Hepatocyte (in vitro differentiated cells): ENCODE data around the gene ERVFRD-1.

Experiments
- EZH2 ChIP-seq: fragments of 200-600 bp; sonication (generic); IDR thresholded peaks from 2 replicates; pipeline ENCODE4 v1.6.1; 2016; ENCODE audit warnings: antibody characterized with exemption, mild to moderate bottlenecking, borderline replicate concordance
- EZH2phosphoT487 ChIP-seq: fragments of 200-600 bp; sonication (generic); IDR thresholded peaks from one replicate; pipeline ENCODE4 v1.6.1; 2018; ENCODE audit warnings: antibody characterized with exemption, mild to moderate bottlenecking, low read depth, moderate library complexity; ENCODE audit not compliant: unreplicated experiment, severe bottlenecking
- TF ChIP-seq, protein P1 (sequence below): fragments of 200-600 bp; sonication (generic); IDR thresholded peaks from 2 replicates; pipeline ENCODE4 v1.5.1; 2016; ENCODE audit warnings: antibody characterized with exemption, mild to moderate bottlenecking; ENCODE audit not compliant: poor library complexity

DNA sequence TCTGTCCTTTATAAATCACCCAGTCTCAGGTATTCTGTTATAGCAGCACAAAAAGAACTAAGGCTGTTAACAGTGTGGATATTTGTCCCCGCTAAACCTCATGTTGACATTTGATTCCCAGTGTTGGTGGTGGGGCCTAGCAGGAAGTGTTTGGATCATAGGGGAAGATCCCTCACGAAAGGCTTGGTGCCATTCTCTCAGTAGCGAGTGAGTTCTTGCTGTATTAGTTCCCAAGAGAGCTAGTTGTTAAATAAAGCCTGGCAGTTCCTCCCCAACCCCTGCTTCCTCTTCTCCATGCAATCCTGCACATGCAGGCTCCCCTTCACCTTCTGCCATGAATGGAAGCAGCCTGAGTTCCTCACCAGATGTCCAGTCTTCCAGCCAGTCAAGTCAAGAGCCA is 29.8 kb upstream of the ERVFRD-1 start:
- TF ChIP-seq, protein P1, sequence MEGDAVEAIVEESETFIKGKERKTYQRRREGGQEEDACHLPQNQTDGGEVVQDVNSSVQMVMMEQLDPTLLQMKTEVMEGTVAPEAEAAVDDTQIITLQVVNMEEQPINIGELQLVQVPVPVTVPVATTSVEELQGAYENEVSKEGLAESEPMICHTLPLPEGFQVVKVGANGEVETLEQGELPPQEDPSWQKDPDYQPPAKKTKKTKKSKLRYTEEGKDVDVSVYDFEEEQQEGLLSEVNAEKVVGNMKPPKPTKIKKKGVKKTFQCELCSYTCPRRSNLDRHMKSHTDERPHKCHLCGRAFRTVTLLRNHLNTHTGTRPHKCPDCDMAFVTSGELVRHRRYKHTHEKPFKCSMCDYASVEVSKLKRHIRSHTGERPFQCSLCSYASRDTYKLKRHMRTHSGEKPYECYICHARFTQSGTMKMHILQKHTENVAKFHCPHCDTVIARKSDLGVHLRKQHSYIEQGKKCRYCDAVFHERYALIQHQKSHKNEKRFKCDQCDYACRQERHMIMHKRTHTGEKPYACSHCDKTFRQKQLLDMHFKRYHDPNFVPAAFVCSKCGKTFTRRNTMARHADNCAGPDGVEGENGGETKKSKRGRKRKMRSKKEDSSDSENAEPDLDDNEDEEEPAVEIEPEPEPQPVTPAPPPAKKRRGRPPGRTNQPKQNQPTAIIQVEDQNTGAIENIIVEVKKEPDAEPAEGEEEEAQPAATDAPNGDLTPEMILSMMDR: no peak
- no peak for TF ChIP-seq EZH2
- TF ChIP-seq EZH2phosphoT487: no peak
